ENCODE data around the gene LEFTY2. TPM values are rescaled to one million over a fixed set of nuclear protein-coding genes. Genes with fewer than 3 reads are reported as not detected.
A peak's percentile ranks its signal among the peaks of the same experiment; 100 is the strongest.
"Not testable (repeated sequence)": the region's sequence is repeated elsewhere in the genome, so short reads cannot be mapped to it uniquely, and the experiment has no call there.

Gene LEFTY2
- total RNA-seq, 1 experiment from 2014 or later = not detected

DNA sequence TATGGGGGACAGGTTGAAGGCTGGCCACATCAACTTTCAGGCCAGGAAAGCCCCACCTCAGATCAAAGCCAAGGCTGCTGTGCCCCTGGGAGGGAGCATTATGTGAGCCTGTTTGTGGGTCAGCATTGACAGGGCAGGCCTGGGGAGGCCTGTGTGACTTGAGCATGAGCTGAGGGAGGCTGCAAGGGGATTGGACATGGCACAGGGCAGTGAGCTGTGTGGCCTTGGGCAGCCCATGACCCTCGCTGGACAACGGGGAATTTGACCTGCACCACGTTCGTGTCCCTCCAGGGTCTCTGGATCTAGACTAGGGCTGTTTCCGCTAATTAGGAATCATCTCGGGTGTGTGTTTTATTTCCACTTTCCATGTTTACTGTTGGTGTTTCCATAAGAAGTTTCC, 34.6 kb downstream of the LEFTY2 start:
- DNase-seq (ENCODE audit: low spot score) = no peak

DNA sequence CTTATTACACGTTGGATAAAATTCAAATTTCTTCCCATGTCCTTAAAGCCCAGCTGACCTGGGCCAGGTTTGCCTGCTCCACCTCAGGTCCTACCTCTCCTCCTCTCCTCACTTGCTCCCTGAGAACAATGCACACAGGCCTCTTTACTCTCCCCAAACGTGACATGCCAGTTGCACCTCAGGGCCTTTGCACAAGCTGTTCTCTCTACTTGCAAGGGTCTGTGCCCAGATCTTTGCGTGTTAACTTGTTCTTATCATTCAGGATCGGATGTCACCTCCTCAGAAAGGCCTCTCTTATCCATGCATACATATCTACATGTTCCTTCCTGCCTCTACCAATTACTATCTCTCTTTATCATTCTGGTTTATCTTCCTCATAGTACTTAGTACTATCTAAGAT, 37.4 kb downstream of the LEFTY2 start:
- no peak for DNase-seq (ENCODE audit: low spot score)

DNA sequence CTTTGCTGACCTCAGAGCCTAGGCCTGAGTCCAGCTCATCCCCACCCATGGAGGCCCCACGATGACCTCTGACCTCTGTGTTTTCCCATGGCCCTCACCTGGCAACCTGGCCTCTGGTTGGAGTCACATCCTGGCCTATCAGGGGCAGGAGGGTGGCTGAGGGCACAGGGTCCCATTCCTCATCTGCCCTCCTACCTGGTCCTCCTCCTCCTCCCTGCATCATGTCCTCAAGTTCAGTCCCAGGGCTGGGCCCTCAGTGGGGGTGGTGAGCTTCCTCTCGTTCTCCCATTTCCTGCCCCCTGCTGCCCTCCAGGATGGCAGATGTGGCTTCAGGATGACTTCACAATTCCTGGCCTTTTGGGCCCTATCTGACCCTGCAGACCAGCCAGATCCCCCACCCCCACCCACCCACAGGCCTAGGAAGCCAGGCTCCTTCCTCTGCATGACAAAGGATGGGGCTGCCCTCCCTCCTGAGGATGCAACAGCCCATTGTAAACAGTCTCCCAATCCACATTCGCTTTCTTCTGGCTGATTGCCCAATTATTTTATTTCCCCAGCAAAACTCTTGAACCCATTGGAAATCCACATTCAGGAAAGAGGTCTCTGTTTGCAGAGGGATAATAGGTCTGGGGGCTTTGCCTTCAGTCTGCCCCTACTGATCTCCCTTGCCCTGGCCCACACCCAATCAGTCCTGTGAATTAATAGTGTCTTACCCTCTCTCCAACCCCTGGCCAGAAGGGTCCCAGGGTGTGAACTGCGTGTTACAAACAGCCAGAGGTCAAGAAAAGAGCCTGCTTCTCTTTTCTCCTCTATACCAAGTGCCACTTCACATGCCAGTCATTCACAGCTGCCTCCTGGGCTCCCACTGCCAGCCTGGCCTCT, 41.7 kb downstream of the LEFTY2 start:
- DNase-seq (ENCODE audit: low spot score) = no peak

DNA sequence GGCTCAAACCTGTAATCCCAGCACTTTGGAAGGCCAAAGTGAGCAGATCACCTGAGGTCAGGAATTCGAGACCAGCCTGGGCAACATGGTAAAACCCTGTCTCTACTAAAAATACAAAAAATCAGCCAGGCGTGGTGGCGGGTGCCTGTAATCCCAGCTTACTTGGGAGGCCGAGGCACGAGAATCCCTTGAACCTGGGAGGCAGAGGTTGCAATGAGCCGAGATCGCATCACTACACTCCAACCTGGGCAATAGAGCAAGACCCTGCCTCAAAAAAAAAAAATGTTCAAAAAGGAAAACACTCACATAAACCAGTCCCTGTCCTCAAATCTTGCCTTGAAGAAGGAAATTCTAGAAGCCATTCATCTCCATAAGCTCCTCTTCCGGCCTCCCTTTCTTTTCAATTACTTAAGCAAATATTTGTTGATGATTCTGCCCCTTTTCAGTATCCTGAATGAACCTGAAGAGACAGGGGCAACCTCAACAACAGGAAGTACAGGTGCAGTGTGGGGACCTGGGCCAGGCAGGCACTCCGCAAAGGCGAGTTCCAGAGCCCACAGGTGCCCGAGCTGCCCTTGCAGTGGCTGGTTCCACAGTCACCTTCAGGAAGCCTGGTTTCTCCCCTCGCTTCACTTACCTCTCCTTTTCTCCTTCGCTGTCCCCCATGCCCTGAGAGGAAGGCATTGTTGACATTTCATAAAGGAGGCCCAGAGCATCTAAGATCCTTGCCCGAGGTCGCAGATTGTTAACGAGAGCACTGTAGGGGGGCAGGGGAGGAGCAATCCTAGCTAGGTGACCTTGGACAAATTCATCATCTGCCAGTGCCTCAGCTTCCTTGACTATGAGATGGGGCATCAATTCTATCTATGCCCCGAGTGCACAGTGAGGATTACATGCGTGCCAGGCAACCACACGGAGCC, 43.2 kb downstream of the LEFTY2 start:
- no peak for DNase-seq (ENCODE audit: low spot score)

DNA sequence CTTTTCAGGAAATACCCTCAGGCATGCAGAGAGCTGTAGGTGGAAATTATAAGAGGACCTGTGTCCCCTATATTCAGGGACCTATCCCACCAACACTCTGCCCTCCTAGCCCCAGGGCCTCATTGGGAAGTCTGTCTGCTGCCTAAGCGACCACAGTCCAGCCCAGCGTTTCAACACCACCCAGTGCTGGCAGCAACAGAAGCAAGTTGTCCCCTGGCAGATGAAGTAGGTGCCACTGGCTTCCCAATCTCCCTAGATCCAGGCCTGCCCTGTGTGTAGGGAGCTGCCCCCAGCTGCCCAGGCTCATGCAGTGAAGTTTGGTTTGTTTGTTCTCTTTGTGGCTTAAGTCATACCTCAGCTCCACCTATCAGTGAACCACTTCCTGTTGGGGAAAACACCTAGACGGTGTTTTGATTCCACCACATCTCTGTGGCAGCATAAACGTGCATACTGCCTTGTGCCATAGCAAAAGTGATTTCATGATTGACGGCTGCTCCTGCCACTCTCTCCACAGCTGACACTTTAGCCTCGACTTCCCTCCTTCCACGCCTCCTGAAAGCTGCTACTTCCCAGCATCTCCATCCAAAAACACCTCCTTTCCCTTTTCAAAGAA, 44.0 kb downstream of the LEFTY2 start:
- peak; percentile 74 for DNase-seq (ENCODE audit: low spot score)

DNA sequence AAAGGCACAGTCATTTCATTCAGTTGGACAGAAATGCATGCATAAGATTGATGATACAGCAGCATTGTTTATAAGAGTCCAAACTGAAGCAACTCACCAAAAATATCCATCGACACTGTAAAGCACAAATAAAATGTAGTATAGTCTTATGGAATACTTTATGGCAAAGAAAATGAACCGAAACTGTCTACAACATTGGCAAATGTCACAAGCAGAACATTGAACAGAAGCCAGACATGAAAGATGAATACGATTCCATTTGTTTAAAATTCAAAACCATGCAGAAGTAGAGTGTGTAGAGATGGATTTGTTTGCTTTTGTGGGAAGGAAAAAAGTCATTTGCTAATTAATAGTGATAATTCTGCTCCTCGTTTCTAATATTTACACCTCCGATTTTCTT, 44.5 kb downstream of the LEFTY2 start:
- DNase-seq (ENCODE audit: low spot score) = no peak

DNA sequence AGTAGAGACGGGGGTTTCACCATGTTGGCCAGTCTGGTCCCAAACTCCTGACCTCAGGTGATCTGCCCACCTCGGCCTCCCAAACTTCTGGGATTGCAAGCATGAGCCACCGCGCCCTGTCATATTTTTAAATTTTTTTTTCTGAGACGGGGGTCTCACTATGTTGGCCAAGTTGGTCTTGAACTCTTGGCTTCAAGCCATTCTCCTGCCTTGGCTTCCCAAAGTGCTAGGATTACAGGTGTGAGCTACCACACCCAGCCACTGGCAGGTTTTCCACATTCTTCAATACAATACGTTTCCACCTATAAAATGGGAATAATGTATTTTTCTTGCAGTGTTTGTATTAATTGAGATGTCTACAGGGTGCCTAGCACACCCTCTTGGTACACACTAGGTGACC, 48.7 kb downstream of the LEFTY2 start:
- no peak for DNase-seq (ENCODE audit: low spot score)

DNA sequence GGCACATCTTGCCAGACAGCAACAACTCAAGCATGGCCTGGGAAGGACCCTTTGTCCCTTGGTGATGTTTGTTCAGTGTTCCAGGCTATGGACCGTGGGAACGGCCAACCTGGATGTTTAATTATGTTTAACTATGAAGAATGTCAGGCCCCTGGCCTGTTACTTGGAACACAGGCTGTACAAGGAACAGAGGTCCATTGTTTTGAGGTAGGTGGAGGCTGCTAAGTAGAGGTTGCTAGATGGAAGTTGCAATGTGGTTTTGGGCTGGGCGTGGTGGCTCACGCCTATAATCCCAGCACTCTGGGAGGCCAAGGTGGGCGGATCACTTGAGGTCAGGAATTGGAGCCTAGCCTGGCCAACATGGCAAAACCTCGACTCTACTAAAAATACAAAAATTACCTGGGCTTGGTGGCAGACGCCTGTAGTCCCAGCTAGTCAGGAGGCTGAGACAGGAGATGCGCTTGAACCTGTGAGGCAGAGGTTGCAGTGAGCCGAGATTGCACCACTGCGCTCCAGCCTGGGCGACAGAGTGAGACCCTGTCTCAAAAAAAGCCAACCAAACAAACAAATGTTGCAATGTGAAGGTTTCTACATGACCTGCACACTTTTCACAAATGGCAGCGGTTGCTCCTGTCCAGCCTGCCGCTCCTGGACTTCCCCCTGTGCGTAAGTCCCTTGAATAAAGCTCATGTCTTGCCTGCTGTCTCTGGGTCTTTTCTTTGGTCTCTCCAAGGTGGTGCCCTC, 49.6 kb downstream of the LEFTY2 start:
- no peak for DNase-seq (ENCODE audit: low spot score)

DNA sequence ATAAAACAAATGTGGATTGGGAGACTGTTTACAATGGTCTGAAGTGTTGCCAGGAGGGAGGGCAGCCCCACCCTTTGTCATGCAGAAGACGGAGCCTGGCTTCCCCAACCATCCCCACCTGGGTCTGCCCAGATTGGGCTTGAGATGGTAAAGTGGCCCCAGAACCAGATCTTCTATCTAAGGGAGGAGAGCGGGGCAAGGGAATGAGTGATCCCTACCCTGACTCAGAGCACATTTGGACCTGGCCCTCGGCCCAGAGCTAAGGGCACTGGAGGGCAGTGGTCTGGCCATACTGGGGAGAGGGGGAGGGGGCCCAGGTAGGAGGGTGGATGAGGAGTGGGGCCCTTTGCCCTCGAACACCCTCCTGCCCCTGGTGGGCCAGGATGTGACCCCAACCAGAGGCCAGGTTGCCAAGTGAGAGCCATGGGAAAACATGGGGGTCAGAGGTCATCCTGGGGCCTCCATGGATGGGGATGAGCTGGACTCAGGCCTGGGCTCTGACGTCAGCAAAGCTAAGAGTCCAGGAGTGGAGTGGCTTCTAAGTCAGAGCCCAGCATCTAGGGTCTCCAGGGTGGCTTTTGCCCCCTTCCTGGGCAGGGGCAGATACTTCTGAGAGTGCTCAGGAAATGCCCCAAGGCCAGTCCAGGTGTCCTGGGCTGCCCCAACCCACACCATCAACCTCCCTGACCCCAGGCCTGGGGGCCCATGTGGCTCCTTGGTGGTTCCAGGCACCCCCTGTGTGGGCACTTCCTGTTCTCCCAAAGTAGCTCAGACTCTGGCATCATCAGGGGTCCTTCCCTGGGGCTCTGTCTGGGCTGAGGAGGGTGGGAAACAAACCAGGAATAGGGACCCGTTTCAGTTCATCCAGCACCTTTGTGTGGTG, 50.4 kb downstream of the LEFTY2 start:
- DNase-seq (ENCODE audit: low spot score) = no peak

DNA sequence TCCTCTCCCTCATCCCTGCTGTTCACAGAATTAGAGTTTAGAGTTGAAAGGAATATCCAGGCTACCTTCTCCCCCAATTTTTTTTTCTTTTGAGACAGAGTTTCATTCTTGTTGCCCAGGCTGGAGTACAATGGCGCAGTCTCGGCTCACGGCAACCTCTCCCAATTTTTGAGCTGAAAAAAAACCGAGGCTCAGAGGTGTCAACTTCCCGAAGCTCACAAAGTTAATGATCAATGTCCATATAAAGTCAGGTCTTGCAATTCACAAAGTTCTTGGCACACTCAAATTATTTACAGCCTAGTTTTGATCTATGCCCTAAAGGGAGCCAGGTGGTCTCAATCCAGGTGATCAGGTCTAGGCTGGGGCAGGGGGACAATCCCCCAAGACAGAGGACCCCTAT, 51.3 kb downstream of the LEFTY2 start:
- no peak for DNase-seq (ENCODE audit: low spot score)

DNA sequence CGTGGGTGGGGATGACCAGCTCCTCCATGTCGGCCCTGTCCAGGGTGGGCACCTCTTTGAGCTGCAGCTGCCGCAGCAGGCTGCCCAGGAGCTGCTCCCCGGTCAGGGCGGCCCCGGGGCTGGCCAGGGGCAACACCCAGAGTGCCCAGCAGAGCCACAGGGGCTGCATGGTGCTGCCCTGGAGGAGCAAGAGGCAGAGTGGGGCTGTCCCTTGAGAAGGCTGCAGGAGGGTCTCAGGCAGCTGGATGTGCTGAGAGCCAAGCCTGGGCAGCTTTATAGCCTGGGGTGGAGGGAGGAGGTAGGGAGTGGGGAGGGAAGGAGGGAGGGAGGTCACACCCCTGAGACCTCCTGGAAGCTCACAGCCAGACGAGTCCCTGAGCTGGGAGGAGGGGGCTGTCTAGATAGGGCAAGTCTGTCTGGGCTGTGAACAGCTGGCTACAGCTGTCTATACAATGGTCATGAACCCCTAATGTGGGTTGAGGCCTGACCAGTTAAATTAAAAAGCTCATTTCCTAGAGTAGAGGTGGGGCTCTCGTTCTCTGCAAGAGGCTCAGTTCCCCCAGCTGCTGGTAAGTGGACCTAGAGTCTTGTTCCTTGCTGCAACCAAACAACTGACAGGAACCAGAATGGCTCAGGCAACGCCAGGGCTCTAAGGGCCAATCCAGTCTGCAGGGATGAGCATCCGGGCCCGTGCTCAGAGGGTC, 52.0 kb downstream of the LEFTY2 start, which contains the start of gene LEFTY1:
Gene LEFTY1 (minus strand): TSS at position 249 of the 704 bp plus-strand sequence. CDS start 80 bp downstream, at position 169.
- no peak for DNase-seq (ENCODE audit: low spot score)

DNA sequence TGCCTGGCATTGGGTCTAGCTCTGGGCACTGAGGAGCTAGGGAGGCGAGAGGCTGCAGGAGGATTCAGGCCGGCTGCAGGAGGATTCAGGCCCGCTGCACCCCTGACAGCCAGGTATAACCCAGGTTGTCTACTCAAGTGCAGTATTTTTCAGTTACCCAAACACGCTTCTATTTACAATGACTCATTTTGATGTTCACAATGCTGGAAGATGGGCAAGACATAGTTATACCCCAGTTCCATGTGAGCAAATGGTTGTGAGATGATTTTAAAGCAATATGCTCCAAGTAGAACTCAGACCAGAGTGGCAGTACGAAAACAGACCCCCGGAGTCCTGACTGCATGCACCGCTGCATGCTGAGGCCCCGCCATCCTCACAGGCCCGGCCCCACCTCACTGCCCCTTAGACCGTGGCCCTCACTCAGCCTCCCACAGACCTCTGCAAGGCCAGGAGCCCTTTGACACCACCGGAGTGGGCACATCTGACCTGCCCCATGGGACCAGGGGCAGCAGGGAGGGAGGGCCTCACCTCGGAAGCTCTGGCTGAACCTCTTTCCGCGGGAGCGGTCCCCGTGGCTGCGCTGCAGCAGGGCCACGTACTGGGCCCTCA, 52.6 kb downstream of the LEFTY2 start:
- no peak for DNase-seq (ENCODE audit: low spot score)

DNA sequence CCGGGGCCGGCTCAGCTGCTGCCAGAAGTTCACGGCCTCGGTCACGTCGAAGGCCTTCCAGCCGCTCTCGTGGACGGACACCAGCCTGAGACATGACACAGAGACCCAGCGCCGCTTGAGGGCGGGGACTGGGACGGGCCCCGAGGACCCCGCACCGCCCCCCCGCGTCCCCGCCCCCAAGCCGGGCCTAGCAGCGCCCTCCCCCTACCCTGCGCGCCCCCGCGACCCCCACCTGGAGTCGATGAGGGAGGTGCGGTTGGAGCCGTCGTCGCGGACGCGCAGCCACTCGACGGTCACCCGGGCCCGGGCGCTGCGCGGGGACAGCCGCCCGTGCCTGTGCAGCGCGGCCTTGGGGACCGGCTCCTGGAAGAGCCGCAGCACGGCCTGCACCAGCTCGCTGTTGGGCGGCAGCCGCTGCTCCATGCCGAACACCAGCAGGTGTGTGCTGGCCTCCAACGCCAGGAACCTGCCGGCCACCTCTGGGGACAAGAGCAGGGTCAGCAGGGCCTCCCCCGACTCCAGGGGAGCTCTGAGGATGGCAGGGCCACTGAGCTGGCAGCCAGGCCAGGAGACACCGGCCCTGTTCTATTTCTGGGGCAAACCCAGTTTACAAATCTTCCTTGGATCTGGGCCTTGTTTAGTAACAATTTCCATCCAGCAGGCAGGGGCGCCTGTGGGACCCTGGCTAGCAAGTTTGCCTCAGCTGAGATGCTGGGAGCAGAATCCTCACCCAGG, 53.3 kb downstream of the LEFTY2 start:
- DNase-seq (ENCODE audit: low spot score) = not testable (repeated sequence)

DNA sequence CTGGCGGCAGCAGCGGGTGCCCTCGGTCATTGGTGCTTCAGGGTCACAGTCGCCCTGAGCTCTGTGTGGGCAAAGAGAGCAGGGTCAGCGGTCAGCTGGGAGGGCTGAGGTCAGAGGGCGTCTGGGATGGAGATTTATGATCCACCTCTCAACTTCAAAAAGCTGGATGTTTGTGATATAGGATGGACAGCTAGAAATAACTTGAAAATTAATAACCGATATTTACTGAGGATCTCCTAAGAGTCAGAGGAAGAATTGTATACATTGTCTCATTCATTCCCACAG, 54.0 kb downstream of the LEFTY2 start:
- no peak for DNase-seq (ENCODE audit: low spot score)

Other genes with a start within 250 kb of the LEFTY2 start
- 1,029 and 1,161 TPM in 2 replicates for gene SRP9, start 163.4 kb downstream of the LEFTY2 start, total RNA-seq (2014; rRNA removed; shearing (Covaris generic))
- 32.3 and 34.2 TPM in 2 replicates for gene EPHX1, start 131.1 kb downstream of the LEFTY2 start, total RNA-seq (2014; rRNA removed; shearing (Covaris generic))
- gene TMEM63A, start 58.8 kb downstream of the LEFTY2 start, total RNA-seq (2014; rRNA removed; shearing (Covaris generic)) = 7.8 and 8.2 TPM in 2 replicates
- not detected in 2 replicates for gene LEFTY1, start 52.1 kb downstream of the LEFTY2 start, total RNA-seq (2014; rRNA removed; shearing (Covaris generic))
- 73.2 and 73.8 TPM in 2 replicates for gene PYCR2, start 17.0 kb downstream of the LEFTY2 start, total RNA-seq (2014; rRNA removed; shearing (Covaris generic))
- 42.3 and 44.3 TPM in 2 replicates for gene SDE2, start 58.1 kb upstream of the LEFTY2 start, total RNA-seq (2014; rRNA removed; shearing (Covaris generic))
- 429 and 466 TPM in 2 replicates for gene H3-3A, start 121.5 kb upstream of the LEFTY2 start, total RNA-seq (2014; rRNA removed; shearing (Covaris generic))
- 71.0 and 71.3 TPM in 2 replicates for gene ACBD3, start 245.5 kb upstream of the LEFTY2 start, total RNA-seq (2014; rRNA removed; shearing (Covaris generic))

Data from A172 (cell line).